GM12892 (cell line): Measurements from ENCODE around the gene HOXB6.
A peak's percentile ranks its signal among the peaks of the same experiment; 100 is the strongest.

ENCODE experiments used
- DNase-seq: peaks from one replicate; pipeline ENCODE4 v3.0.0; 2011; ENCODE audit not compliant: insufficient read length
- FAIRE-seq: peaks from 2 replicates; lab custom pipeline; 2011; peaks lifted over from hg19 to GRCh38; lab: Jason Lieb, UNC
- POLR2A ChIP-seq: IDR thresholded peaks from 2 replicates; pipeline ENCODE4 v1.6.1; 2011; ENCODE audit warnings: low read depth, low read length, control low read depth
- POLR2AphosphoS5 ChIP-seq: IDR thresholded peaks from 2 replicates; pipeline ENCODE4 v1.6.1; 2011; ENCODE audit warnings: low read depth, low read length, control low read depth
- TAF1 ChIP-seq: IDR thresholded peaks from 2 replicates; pipeline ENCODE4 v1.6.1; 2011; ENCODE audit warnings: low read depth, mild to moderate bottlenecking, control low read depth, low read length, borderline replicate concordance

HOXB6 gene

GRCh38 chr17:48642059-48642842 is 37.5 kb upstream of the HOXB6 start:
- no peak for TF ChIP-seq POLR2AphosphoS5
- no peak for TF ChIP-seq POLR2A
- TF ChIP-seq TAF1: no peak
- FAIRE-seq: no peak
- no peak for DNase-seq

DNA sequence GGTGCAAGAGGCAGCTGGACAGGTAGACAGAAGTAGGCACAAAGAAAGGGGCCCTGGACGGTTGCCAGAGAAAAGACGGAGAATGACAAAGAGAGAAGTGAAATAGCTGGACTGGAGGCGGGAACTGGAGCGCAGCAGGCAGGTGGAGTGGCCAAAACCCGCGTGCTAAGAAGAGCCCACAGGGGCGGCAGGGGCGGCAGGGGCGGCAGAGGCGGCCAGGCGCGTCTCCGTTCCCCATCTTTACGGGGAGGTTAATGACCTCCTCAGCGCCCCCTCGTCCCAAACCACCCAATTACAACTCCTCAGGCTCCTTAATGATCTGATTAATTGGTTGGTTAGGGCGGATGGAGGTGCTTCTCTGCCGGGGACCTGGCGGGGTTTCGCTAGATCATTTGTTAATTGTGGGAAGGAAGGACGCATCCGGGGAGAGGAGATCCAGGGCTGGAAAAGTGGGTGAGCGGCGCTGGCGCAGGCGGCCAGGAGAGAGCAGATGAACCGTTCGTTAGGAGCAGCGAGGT is 36.8 kb upstream of the HOXB6 start:
- no peak for FAIRE-seq
- DNase-seq: no peak
- TF ChIP-seq POLR2A: no peak
- TF ChIP-seq TAF1: no peak
- TF ChIP-seq POLR2AphosphoS5: no peak

GRCh38 chr17:48640858-48641180 is 36.0 kb upstream of the HOXB6 start:
- TF ChIP-seq TAF1 (no peak), POLR2AphosphoS5 (no peak), POLR2A (no peak)
- FAIRE-seq: no peak
- DNase-seq: no peak

DNA sequence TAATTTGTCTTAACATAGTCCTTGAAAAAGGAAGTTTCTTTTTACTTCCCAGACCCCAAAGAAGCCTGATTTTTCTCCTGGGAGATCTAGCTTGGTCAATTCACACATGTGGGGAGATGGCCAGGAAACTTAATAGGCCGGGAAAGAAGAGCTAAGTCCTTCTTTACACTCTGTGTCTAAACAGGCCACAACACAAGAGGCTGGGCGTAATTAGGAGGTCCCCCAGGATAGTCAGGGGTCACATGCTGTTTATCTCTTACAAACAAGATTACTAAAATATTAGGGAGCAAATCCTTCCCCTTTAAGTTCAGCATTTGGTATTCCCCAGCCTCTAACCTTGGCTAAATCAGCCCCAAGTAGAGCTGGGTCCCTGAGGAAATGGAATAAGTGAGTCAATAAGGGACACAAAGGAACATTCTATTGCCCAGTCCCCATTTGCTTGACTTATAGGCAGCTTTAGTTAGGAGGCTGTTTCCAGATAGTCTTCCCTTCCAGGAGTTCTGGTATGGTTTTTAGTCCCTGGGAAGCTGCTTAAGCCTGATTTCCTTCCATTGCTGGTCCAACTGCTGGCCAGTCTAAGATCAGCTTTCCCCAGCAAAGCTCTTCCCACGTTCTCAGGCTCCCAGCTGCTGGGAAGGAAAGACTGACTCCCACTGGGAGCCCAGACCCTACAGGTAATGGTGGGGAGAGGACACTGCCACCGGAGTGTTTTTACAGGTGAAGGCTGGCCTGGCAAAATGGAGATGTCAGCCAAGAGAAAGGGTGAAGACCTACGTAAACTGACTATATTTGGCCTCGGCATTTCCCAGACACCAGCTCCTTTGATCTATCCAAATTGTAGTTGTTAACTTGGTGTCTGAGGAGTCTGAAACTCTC is 35.4 kb upstream of the HOXB6 start:
- TF ChIP-seq POLR2A (no peak), POLR2AphosphoS5 (no peak), TAF1 (no peak)
- DNase-seq (no peak), FAIRE-seq (no peak)

DNA sequence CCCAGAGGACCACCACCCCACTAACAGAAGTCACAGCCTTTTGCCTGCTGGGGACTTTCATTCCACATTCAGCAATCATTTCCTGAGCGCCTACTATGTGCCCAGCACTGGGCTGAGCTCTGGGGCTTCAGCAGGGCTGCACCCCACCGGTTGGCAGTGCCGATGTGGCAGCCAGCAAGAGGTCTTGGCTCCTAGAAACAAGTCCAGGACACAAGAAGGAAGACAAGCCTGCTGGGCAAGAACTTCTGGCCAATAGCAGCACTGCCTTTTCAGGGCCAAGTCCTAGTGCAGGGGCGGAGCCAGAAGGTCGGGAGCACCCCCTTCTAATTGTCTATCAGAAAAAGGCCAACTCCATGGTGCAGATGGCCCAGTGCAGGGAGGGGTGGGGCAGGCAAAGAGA is 34.4 kb upstream of the HOXB6 start:
- DNase-seq: no peak
- TF ChIP-seq POLR2AphosphoS5: no peak
- TF ChIP-seq TAF1: no peak
- no peak for TF ChIP-seq POLR2A
- no peak for FAIRE-seq

DNA sequence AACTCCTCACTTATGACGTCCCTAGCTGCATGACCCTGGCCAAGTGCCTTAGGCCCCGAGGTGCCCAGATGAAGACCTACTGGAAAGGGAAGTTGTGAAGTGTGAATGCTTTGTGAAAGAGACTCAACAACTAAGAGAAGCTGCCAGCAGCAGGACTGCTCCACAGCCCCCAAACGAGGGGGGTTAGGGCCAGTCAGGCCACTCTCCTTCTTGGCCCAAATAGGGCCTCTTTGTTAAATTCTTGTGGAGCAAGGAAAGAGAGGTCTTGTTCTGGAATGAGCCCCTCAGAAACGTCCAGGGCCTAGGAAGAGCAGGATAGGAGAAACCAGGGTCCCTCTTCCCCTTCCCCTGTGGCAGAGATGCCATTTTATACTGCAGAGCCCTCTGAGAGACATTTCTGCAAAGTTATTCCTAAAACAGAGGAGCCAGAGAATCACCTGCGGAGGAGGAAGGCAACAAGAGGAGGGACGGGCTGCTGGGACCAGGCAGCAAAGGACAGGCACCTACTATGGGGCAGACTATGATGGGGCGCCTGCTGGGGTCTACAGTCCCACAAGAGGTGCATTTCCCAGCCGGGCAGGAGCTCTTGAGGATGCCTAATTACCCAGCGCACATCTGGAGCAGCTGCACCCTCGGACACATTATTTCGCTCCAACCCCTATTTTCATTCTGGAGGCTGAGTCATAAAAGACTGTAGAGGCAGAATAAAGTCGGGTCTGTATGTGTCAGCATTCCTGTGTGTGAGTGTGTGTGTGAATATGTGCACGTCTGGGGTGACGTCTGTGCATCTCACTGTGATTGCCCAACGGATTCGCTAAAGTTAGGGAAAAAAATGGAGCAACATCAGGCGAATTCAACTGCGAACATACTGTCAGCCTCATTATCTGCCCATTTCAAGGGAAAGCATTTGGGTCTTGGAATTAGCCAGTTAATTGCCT is 32.8 kb upstream of the HOXB6 start:
- no peak for TF ChIP-seq POLR2AphosphoS5
- no peak for TF ChIP-seq POLR2A
- TF ChIP-seq TAF1: no peak
- FAIRE-seq (no peak), DNase-seq (no peak)

DNA sequence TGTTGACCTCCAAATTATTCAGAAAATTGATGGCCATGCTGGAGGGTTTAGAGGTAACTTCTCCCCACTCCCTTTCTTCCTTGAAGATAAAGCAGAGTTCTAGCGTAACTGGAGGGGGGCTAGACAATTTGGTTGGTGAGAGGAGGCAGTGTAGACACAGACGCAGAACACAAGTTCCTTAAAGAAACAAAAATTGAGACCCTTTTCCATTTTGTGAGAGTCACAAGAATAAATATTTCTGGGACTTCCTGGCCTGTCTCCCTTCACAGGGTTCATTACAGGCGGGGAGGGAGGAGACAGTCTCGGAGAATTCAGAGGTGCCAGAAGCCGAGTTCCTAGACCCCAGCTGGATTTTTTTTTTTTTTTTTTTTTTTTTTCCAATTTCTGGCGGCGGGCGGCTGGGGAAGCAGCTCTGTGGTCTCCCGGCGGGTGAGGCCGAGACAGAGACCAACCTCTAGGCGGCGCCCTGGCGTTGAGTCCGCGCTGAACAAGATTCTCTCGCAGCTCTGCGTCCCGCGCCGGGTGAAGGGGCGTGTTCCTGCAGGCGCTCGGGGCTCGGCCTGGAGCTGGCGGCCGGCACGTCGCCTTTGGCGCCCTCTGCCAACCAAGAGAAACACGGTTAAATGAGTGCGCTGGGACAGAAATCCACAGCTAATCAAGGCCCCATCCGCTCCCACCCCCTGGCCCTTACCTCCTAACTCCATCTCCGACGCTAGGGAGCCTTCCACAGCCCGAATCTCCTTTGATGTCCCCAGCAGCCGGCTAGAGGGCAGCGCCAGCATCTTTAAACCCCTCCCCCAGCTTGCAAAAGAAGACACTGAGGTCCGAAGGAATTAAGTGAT is 31.6 kb upstream of the HOXB6 start:
- peak; percentile 84 for DNase-seq
- TF ChIP-seq TAF1: no peak
- TF ChIP-seq POLR2A: no peak
- no peak for TF ChIP-seq POLR2AphosphoS5

GRCh38 chr17:48634493-48635208 is 29.9 kb upstream of the HOXB6 start:
- TF ChIP-seq POLR2A (no peak), POLR2AphosphoS5 (no peak), TAF1 (no peak)
- no peak for DNase-seq
- FAIRE-seq: no peak

More for the DNA sequence above, 31.6 kb upstream of the HOXB6 start:
- FAIRE-seq: peak; percentile 14

DNA sequence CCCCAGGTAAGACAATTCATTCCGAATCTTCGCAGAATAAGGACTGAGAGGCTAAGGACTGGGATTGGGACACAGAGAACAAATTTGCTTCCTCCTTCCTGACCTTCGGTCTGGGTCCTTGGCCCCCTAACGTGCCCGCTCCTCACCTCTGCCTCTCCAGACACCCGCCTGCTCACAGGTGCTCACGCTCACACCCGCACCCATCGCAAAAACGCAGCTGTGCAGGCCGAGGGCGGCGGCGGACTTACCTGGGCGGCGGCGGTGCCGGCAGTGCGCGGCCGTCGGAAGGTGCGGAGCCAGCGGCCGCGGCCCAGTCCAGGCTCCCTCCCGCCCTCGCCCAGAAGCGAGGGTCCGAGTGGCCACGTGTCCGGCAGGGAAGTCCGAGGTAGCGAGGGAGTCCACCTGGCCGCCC is 28.5 kb upstream of the HOXB6 start:
- DNase-seq (no peak), FAIRE-seq (no peak)
- TF ChIP-seq POLR2AphosphoS5: no peak
- TF ChIP-seq TAF1: no peak
- no peak for TF ChIP-seq POLR2A
